K562 (cell line): ENCODE measurements around the gene PTPN5. TPM values are rescaled to one million over a fixed set of nuclear protein-coding genes. Genes with fewer than 3 reads are reported as not detected.

ENCODE experiments used
- ATAC-seq: fragments of 200-7000 bp; cut with Tn5 transposase; 3 replicates; pipeline ENCODE4 v1.9.1; 2020; ENCODE audit warnings: moderate library complexity
- BruUV-seq: library from RNA; stranded (reverse); fragments of 400-500 nt; replicated peaks from 2 replicates; lab custom pipeline; 2021; lab: Mats Ljungman, UMichigan
- CTCF ChIA-PET: fragments of 300-600 bp; formaldehyde crosslinking; extraction: SDS; loops from one replicate; lab custom pipeline; 2021; ENCODE audit warnings: low intra/inter-chr PET ratio; lab: Yijun Ruan, JAX
- POLR2A ChIA-PET: fragments of 300-600, 350-650 bp; sonication (Branson Sonifier 250); formaldehyde crosslinking; extraction: SDS; loops from one replicate; lab custom pipeline; 2021; ENCODE audit warnings: antibody characterized with exemption, inconsistent platforms; lab: Yijun Ruan, JAX
- DNase-seq, 4 experiments: peaks; one replicate each; pipeline versions ENCODE4 v3.0.0 to v3.0.0-alpha.2; 2011 to 2018; ENCODE audit warnings: low spot score in 3 of 4, mixed read lengths in 3 of 4; ENCODE audit errors: extremely low read depth in 1 of 4
- FAIRE-seq: peaks from 2 replicates; lab custom pipeline; 2011; peaks lifted over from hg19 to GRCh38; lab: Jason Lieb, UNC
- H2AFZ ChIP-seq: 2 replicates; pipeline ENCODE4 v1.6.0; 2011; ENCODE audit warnings: low read depth, low read length, control low read depth, inconsistent platforms
- H3K27ac ChIP-seq: fragments of 200-600 bp; 3 replicates; pipeline ENCODE4 v1.8.0; 2011; ENCODE audit warnings: low read depth, mild to moderate bottlenecking, control low read depth, inconsistent platforms, low read length, moderate library complexity, mixed read lengths; ENCODE audit errors: extremely low read depth
- H3K27me3 ChIP-seq, 2 experiments: fragments of 300-600 bp in 1 of 2; 2 replicates in 1 of 2; 3 replicates in 1 of 2; pipeline versions ENCODE4 v1.6.0 to v1.8.0; 2011; ENCODE audit warnings: inconsistent platforms in 2 of 2, low read length in 2 of 2, mild to moderate bottlenecking in 1 of 2, mixed read lengths in 1 of 2, moderate library complexity in 1 of 2; ENCODE audit not compliant: control insufficient read depth in 2 of 2, insufficient read depth in 2 of 2
- H3K36me3 ChIP-seq: fragments of 300-600 bp; 3 replicates; pipeline ENCODE4 v1.8.0; 2011; ENCODE audit warnings: mild to moderate bottlenecking, low read length, inconsistent platforms; ENCODE audit not compliant: control insufficient read depth, insufficient read depth
- H3K4me1 ChIP-seq, 2 experiments: fragments of 200-600 bp in 1 of 2; replicated peaks in 1 of 2; 2 replicates in 1 of 2; 3 replicates in 1 of 2; pipeline versions ENCODE4 v1.5.1 to v1.8.0; 2011; ENCODE audit warnings: inconsistent platforms in 2 of 2, low read length in 2 of 2, mild to moderate bottlenecking in 1 of 2, mixed read lengths in 1 of 2, moderate library complexity in 1 of 2; ENCODE audit not compliant: control insufficient read depth in 2 of 2, insufficient read depth in 2 of 2
- H3K4me2 ChIP-seq: 2 replicates; pipeline ENCODE4 v1.6.1; 2011; ENCODE audit warnings: low read length, control low read depth, inconsistent platforms, mixed read lengths; ENCODE audit not compliant: insufficient read depth
- H3K4me3 ChIP-seq: fragments of 200-600 bp; sonication (generic), shearing (Covaris generic); 2 replicates; pipeline ENCODE4 v1.5.1; 2016; ENCODE audit warnings: control low read depth, inconsistent platforms
- H3K79me2 ChIP-seq: fragments of 200-600 bp; 3 replicates; pipeline ENCODE4 v1.8.0; 2011; ENCODE audit warnings: low read length, inconsistent platforms; ENCODE audit not compliant: control insufficient read depth, insufficient read depth
- H3K9ac ChIP-seq, 2 experiments: 2 replicates each; pipeline versions ENCODE4 v1.6.0 to v1.6.1; 2011; ENCODE audit warnings: low read depth in 2 of 2, low read length in 2 of 2, control low read depth in 1 of 2, inconsistent platforms in 1 of 2, mild to moderate bottlenecking in 1 of 2, mixed read lengths in 1 of 2; ENCODE audit not compliant: insufficient read depth in 1 of 2
- H3K9me1 ChIP-seq: one replicate; pipeline ENCODE4 v1.6.0; 2011; ENCODE audit warnings: inconsistent platforms, mild to moderate bottlenecking, low read length, moderate library complexity; ENCODE audit not compliant: control insufficient read depth, insufficient read depth
- H3K9me3 ChIP-seq: replicated peaks from 2 replicates; pipeline ENCODE4 v1.5.1; 2011; ENCODE audit warnings: low read depth, low read length, inconsistent platforms; ENCODE audit not compliant: control insufficient read depth, insufficient read depth
- H4K20me1 ChIP-seq: replicated peaks from 2 replicates; pipeline ENCODE4 v1.6.1; 2011; ENCODE audit warnings: low read length, inconsistent platforms, mixed read lengths; ENCODE audit not compliant: control insufficient read depth, insufficient read depth
- CREM ChIP-seq: IDR thresholded peaks from 2 replicates; pipeline ENCODE4 v1.6.1; 2014; ENCODE audit warnings: antibody characterized with exemption, low read depth
- JUND ChIP-seq, 2 experiments: IDR thresholded peaks; 2 replicates in 1 of 2; 3 replicates in 1 of 2; pipeline ENCODE4 v1.6.1; 2011; ENCODE audit warnings: borderline replicate concordance in 2 of 2, low read depth in 2 of 2, low read length in 2 of 2, improper control_type of control experiment in 1 of 2, missing biosample characterization in 1 of 2, missing genetic modification characterization in 1 of 2, missing genetic modification reagents in 1 of 2
- MAFG ChIP-seq: fragments of 450-650 bp; conservative IDR thresholded peaks from 2 replicates; pipeline ENCODE4 v1.6.1; 2016; ENCODE audit warnings: missing genetic modification characterization, missing compliant biosample characterization
- RB1 ChIP-seq: fragments of 450-650 bp; IDR thresholded peaks from 2 replicates; pipeline ENCODE4 v1.6.1; 2017; ENCODE audit warnings: low read depth, mild to moderate bottlenecking
- REST ChIP-seq, 2 experiments: fragments of 450-650 bp; formaldehyde crosslinking in 1 of 2; IDR thresholded peaks; 2 replicates each; pipeline versions ENCODE4 v1.4.0 to v1.6.1; 2014 to 2020; ENCODE audit warnings: mild to moderate bottlenecking in 2 of 2, borderline replicate concordance in 1 of 2, low read depth in 1 of 2
- SLC30A9 ChIP-seq: fragments of 250-450 bp; sonication (Bioruptor Pico); IDR thresholded peaks from 2 replicates; pipeline ENCODE4 v1.8.0; 2022; ENCODE audit warnings: mild to moderate bottlenecking, moderate library complexity
- TEAD1 ChIP-seq, 2 experiments: fragments of 450-650 bp in 1 of 2; sonication (generic) in 1 of 2; formaldehyde crosslinking; IDR thresholded peaks; 2 replicates each; pipeline versions ENCODE4 v1.4.0 to v1.8.0; 2020 to 2022; ENCODE audit warnings: mild to moderate bottlenecking in 2 of 2, missing genetic modification reagents in 1 of 2
- TEAD4 ChIP-seq, 2 experiments: sonication (generic) in 1 of 2; formaldehyde crosslinking in 1 of 2; IDR thresholded peaks; 2 replicates each; pipeline versions ENCODE4 v1.6.1 to v1.8.0; 2012 to 2022; ENCODE audit warnings: borderline replicate concordance in 1 of 2, inconsistent platforms in 1 of 2, low read length in 1 of 2, mild to moderate bottlenecking in 1 of 2, missing genetic modification reagents in 1 of 2
- TRIM24 ChIP-seq, 2 experiments: fragments of 450-650 bp; IDR thresholded peaks; 2 replicates each; pipeline ENCODE4 v1.6.1; 2016
- ZNF347 ChIP-seq: fragments of 450-650 bp; formaldehyde crosslinking; IDR thresholded peaks from 2 replicates; pipeline ENCODE4 v1.4.0; 2020; ENCODE audit warnings: low read depth, mild to moderate bottlenecking, moderate library complexity
- WGBS: fragments of 100-300 bp; shearing (Covaris generic); methylation state at CpG from one replicate; pipeline ENCODE4 v1.1.6; 2016; ENCODE audit warnings: low coverage, mixed read lengths; ENCODE audit not compliant: insufficient coverage; ENCODE audit errors: missing lambda C conversion rate; 5-methylcytosine and 5-hydroxymethylcytosine counted together
- in situ Hi-C: fragments of 300-500 bp; cut with MboI; formaldehyde crosslinking; loops from 4 replicates; pipeline ENCODE4 v1.15.0; 2018; ENCODE audit warnings: inconsistent platforms, mixed read lengths
- intact Hi-C: fragments of 100-400 bp; cut with micrococcal nuclease; formaldehyde crosslinking; loops from 2 replicates; pipeline ENCODE4 v1.14.2; 2022
- polyA plus RNA-seq, 8 experiments: library from polyadenylated mRNA; depleted of rRNA in 4 of 8; stranded (reverse) in 5 of 8; unstranded in 3 of 8; fragments of >200 nt; fragmentation: Nextera tagmentation in 2 of 8; fragmentation: Illumina TruSeq in 1 of 8; extraction: Ambion mirVana in 2 of 8; extraction: Trizol in 1 of 8; gene quantifications; 2 replicates each; pipeline versions ENCODE4 v1.2.1 to v1.2.3, GENCODE V29; 2011 to 2014; ENCODE audit warnings: inconsistent platforms in 1 of 8, missing spikeins in 1 of 8
- total RNA-seq, 7 experiments: library from RNA; depleted of rRNA in 6 of 7; stranded (reverse); fragments of >200 nt in 6 of 7; fragmentation: Illumina TruSeq in 2 of 7; extraction: Trizol in 2 of 7; gene quantifications; 2 replicates each; pipeline versions ENCODE4 v1.2.1 to v1.2.3, GENCODE V29; 2011 to 2021; ENCODE audit warnings: low replicate concordance in 1 of 7

The PTPN5 gene
- total and polyA plus RNA-seq, 9 of the 15 experiments (the other 6 are each of a cell fraction or from before 2014, with no cell fraction given) = not detected

- peak; percentile 81 for ATAC-seq
- Histone ChIP-seq H3K36me3 (no peaks in the 10 kb centered on the region), H4K20me1 (no peaks in the 10 kb centered on the region), H3K4me3 (no peak overlapping the region), H2AFZ (no peak overlapping the region), H3K4me2 (no peak overlapping the region), H3K27me3 (no peaks in the 10 kb centered on the region), H3K79me2 (no peaks in the 10 kb centered on the region), H3K9ac (no peak overlapping the region), H3K4me1 (no peaks in the 10 kb centered on the region), H3K9me1 (no peaks in the 10 kb centered on the region), H3K9me3 (no peaks in the 10 kb centered on the region), H3K27ac (no peak overlapping the region)
- POLR2A ChIA-PET = interaction anchor here (0.6 to 1.0 kb wide), 2 partner anchors 15 to 38 kb away, joined by 3 read pairs; no protein-coding TSS in a partner anchor
- CTCF ChIA-PET = interaction anchor here (0.9 kb wide), 1 partner anchor 27 kb away, joined by 3 read pairs; no protein-coding TSS in a partner anchor
- in situ Hi-C loops = no loop called here
- DNase-seq = peak; percentile 35 to 60 (median 42)
- 2% methylated on average over 13 of the region's 13 CpGs for WGBS
- FAIRE-seq = peak; percentile 74
- intact Hi-C loops = loop anchor here (1.0 kb wide), 1 partner anchor 27 kb away; no protein-coding TSS in a partner anchor
- no TSS peak for BruUV-seq
- TF ChIP-seq TEAD1 (CRISPR knock-in tag; IDR thresholded peaks at IDR 0.05) (peak in 1 of 2 experiments; percentile 69; a peak in 1 of 4 replicates), MAFG (peak; percentile 48), RB1 (0 out of 2 replicates have a peak, but pooled peaks have one; percentile 16), JUND (IDR thresholded peaks at IDR 0.05; ENCODE audit: borderline replicate concordance, low read depth, low read length) (peak; percentile 45; the same call in 1 of the 2 replicates), JUND (tag; IDR thresholded peaks at IDR 0.05; ENCODE audit: borderline replicate concordance, low read depth, low read length) (peak; percentile 37; the same call in 1 of the 3 replicates), TRIM24 (IDR thresholded peaks at IDR 0.05) (no peak), CREM (peak; percentile 66), REST (IDR thresholded peaks at IDR 0.05; ENCODE audit: borderline replicate concordance) (peak; percentile 36; the same call in 1 of the 2 replicates), REST (CRISPR knock-in tag; IDR thresholded peaks at IDR 0.05; ENCODE audit: low read depth) (no peak), SLC30A9 (CRISPR knock-in tag) (no peak), TEAD4 (IDR thresholded peaks at IDR 0.05; ENCODE audit: low read length) (peak; percentile 69), TEAD4 (CRISPR knock-in tag; IDR thresholded peaks at IDR 0.05; ENCODE audit: borderline replicate concordance) (no peak), ZNF347 (no peak)
These were observed 11.0 kb upstream of the PTPN5 start for GRCh38 chr11:18802381-18803257.
